AG08396 (cell line): ENCODE measurements around the gene VPS11.

Source experiments
- DNase-seq: peaks from one replicate; pipeline ENCODE4 v3.0.0; 2012; ENCODE audit warnings: low spot score, mixed read lengths

The VPS11 gene

GRCh38 chr11:119121008-119121810, 53.6 kb downstream of the VPS11 start, which contains the start of gene HINFP:
HINFP (plus strand) TSS chr11:119121580; CDS start chr11:119126945, 5,365 bp downstream.
- DNase-seq, result peak; percentile 99

GRCh38 chr11:119121811-119122124, 54.1 kb downstream of the VPS11 start:
- DNase-seq, result no peak

- DNase-seq, result no peak
Observed at GRCh38 chr11:119125821-119126220, 58.2 kb downstream of the VPS11 start.

- no peak for DNase-seq
Observed at GRCh38 chr11:119126675-119127268, 59.2 kb downstream of the VPS11 start.

GRCh38 chr11:119130662-119131061, 63.0 kb downstream of the VPS11 start:
- no peak for DNase-seq
